Activated T-cell treated with anti-CD3 and anti-CD28 coated beads, Interleukin-2, amount 50 U/mL, for 72 hours (primary cell): ENCODE results near the gene VAMP8. TPM values are rescaled to one million over a fixed set of nuclear protein-coding genes. Genes with fewer than 3 reads are reported as not detected.
"Not testable (repeated sequence)": the region's sequence is repeated elsewhere in the genome, so short reads cannot be mapped to it uniquely, and the experiment has no call there.

ENCODE experiments used
- ATAC-seq, 2 donors: fragments of 150-1000 bp; cut with Tn5 transposase; replicated peaks in 1 of 2; 2 replicates each; pipeline ENCODE4 v1.10.0; 2021; ENCODE audit warnings: moderate library complexity in 2 of 2, mild to moderate bottlenecking in 1 of 2
- DNase-seq, 2 donors: peaks; one replicate each; pipeline ENCODE4 v3.0.0; 2021 to 2022; ENCODE audit warnings: mixed read lengths in 1 of 2
- H3K27ac Mint-ChIP-seq: one replicate; pipeline ENCODE4 v1.8.0; 2022; ENCODE audit warnings: mild to moderate bottlenecking, moderate library complexity, mixed read lengths
- H3K27me3 Mint-ChIP-seq: one replicate; pipeline ENCODE4 v1.8.0; 2022; ENCODE audit warnings: low read depth, mixed read lengths
- H3K36me3 Mint-ChIP-seq, 2 donors: one replicate each; pipeline ENCODE4 v1.8.0; 2022; ENCODE audit warnings: mixed read lengths in 2 of 2, mild to moderate bottlenecking in 1 of 2; ENCODE audit not compliant: insufficient read depth in 2 of 2
- H3K4me1 Mint-ChIP-seq: one replicate; pipeline ENCODE4 v1.8.0; 2022; ENCODE audit warnings: low read depth, mixed read lengths
- H3K4me3 Mint-ChIP-seq, 2 donors: one replicate each; pipeline ENCODE4 v1.8.0; 2022; ENCODE audit warnings: mild to moderate bottlenecking in 2 of 2, mixed read lengths in 2 of 2, moderate library complexity in 2 of 2
- H3K9me3 Mint-ChIP-seq, 2 donors: one replicate each; pipeline ENCODE4 v1.8.0; 2022; ENCODE audit warnings: mixed read lengths in 2 of 2
- total RNA-seq, 2 donors: library from RNA; stranded (reverse); gene quantifications; one replicate each; pipeline ENCODE4 v1.2.3, GENCODE V29; 2022

Gene VAMP8
- total RNA-seq, 2 donors from 2014 or later = 85.0 to 89.5 TPM

GRCh38 chr2:85540133-85540648 lies 37.2 kb upstream of the VAMP8 start:
- Mint-ChIP-seq H3K4me1 (peaks cover 63% of the 10 kb centered on the region), H3K9me3 (no peaks in the 10 kb centered on the region), H3K4me3 (peak overlapping the region; percentile 97 to 99), H3K27me3 (no peaks in the 10 kb centered on the region), H3K27ac (peak overlapping the region; percentile 86), H3K36me3 (peaks cover 35 to 54% of the 10 kb centered on the region in 2 donors)
- ATAC-seq (no peak), DNase-seq (no peak)

- peaks cover 56% of the 10 kb centered on the region for H3K4me1 Mint-ChIP-seq
- peak overlapping the region; percentile 97 to 99 for H3K4me3 Mint-ChIP-seq
- no peaks in the 10 kb centered on the region for H3K9me3 Mint-ChIP-seq
- no peak for DNase-seq
- H3K27me3 Mint-ChIP-seq = no peaks in the 10 kb centered on the region
- peaks cover 35 to 58% of the 10 kb centered on the region in 2 donors for H3K36me3 Mint-ChIP-seq
- H3K27ac Mint-ChIP-seq = peak overlapping the region; percentile 86
- no peak for ATAC-seq
Observed at GRCh38 chr2:85541262-85541661, 36.1 kb upstream of the VAMP8 start.

- no peak for ATAC-seq
- no peak for DNase-seq
- no peaks in the 10 kb centered on the region for H3K9me3 Mint-ChIP-seq
- H3K36me3 Mint-ChIP-seq = peaks cover 35 to 58% of the 10 kb centered on the region in 2 donors
- H3K4me3 Mint-ChIP-seq = peak overlapping the region; percentile 97 to 99
- H3K4me1 Mint-ChIP-seq = peaks cover 50% of the 10 kb centered on the region
- no peaks in the 10 kb centered on the region for H3K27me3 Mint-ChIP-seq
- H3K27ac Mint-ChIP-seq = peak overlapping the region; percentile 86
Observed at GRCh38 chr2:85541753-85542457, 35.5 kb upstream of the VAMP8 start.

GRCh38 chr2:85542777-85543176 lies 34.6 kb upstream of the VAMP8 start:
- peaks cover 41% of the 10 kb centered on the region for H3K4me1 Mint-ChIP-seq
- ATAC-seq (no peak), DNase-seq (no peak)
- peak overlapping the region; percentile 86 for H3K27ac Mint-ChIP-seq
- no peaks in the 10 kb centered on the region for H3K27me3 Mint-ChIP-seq
- no peaks in the 10 kb centered on the region for H3K9me3 Mint-ChIP-seq
- peaks cover 35 to 54% of the 10 kb centered on the region in 2 donors for H3K36me3 Mint-ChIP-seq
- H3K4me3 Mint-ChIP-seq = peak overlapping the region; percentile 24 to 99

- H3K4me3 Mint-ChIP-seq, H3K27me3 Mint-ChIP-seq, H3K9me3 Mint-ChIP-seq, ATAC-seq, DNase-seq: not testable (repeated sequence)
- Mint-ChIP-seq H3K27ac (peak overlapping the region; percentile 86), H3K36me3 (peaks cover 34 to 54% of the 10 kb centered on the region in 2 donors), H3K4me1 (peaks cover 39% of the 10 kb centered on the region)
Observed at GRCh38 chr2:85544254-85544691, 33.1 kb upstream of the VAMP8 start.

- peak in 1 of 2 donors; percentile 9 for ATAC-seq
- peaks cover 38% of the 10 kb centered on the region for H3K4me1 Mint-ChIP-seq
- H3K27me3 Mint-ChIP-seq, H3K4me3 Mint-ChIP-seq, H3K9me3 Mint-ChIP-seq, DNase-seq: not testable (repeated sequence)
- peak overlapping the region; percentile 86 for H3K27ac Mint-ChIP-seq
- peaks cover 29 to 50% of the 10 kb centered on the region in 2 donors for H3K36me3 Mint-ChIP-seq
Observed at GRCh38 chr2:85544915-85545779, 32.2 kb upstream of the VAMP8 start.

- ATAC-seq = peak in 1 of 2 donors; percentile 18
- DNase-seq = no peak
- H3K27me3 Mint-ChIP-seq = no peaks in the 10 kb centered on the region
- no peaks in the 10 kb centered on the region for H3K9me3 Mint-ChIP-seq
- peaks cover 24 to 44% of the 10 kb centered on the region in 2 donors for H3K36me3 Mint-ChIP-seq
- peak overlapping the region; percentile 86 for H3K27ac Mint-ChIP-seq
- peaks cover 32% of the 10 kb centered on the region for H3K4me1 Mint-ChIP-seq
- no peak overlapping the region for H3K4me3 Mint-ChIP-seq
Observed at GRCh38 chr2:85545780-85546240, 31.6 kb upstream of the VAMP8 start.

GRCh38 chr2:85547089-85547858 lies 30.1 kb upstream of the VAMP8 start:
- Mint-ChIP-seq H3K4me1 (peaks cover 17% of the 10 kb centered on the region), H3K27me3 (no peaks in the 10 kb centered on the region), H3K4me3 (no peak overlapping the region), H3K27ac (peak overlapping the region; percentile 49), H3K9me3 (no peaks in the 10 kb centered on the region), H3K36me3 (peaks cover 23 to 36% of the 10 kb centered on the region in 2 donors)
- ATAC-seq = peak in 1 of 2 donors; percentile 17
- no peak for DNase-seq

- DNase-seq = no peak
- H3K27me3 Mint-ChIP-seq = no peaks in the 10 kb centered on the region
- H3K27ac Mint-ChIP-seq = peak overlapping the region; percentile 49
- peaks cover 17 to 29% of the 10 kb centered on the region in 2 donors for H3K36me3 Mint-ChIP-seq
- H3K4me1 Mint-ChIP-seq = peaks cover 10% of the 10 kb centered on the region
- H3K4me3 Mint-ChIP-seq = no peak overlapping the region
- ATAC-seq = peak in 1 of 2 donors; percentile 6
- no peaks in the 10 kb centered on the region for H3K9me3 Mint-ChIP-seq
Observed at GRCh38 chr2:85547859-85548607, 29.4 kb upstream of the VAMP8 start.

- Mint-ChIP-seq H3K36me3 (peaks cover 16 to 24% of the 10 kb centered on the region in 2 donors), H3K27ac (peak overlapping the region; percentile 49), H3K4me1 (peaks cover 5% of the 10 kb centered on the region), H3K9me3 (no peaks in the 10 kb centered on the region), H3K4me3 (no peak overlapping the region), H3K27me3 (no peaks in the 10 kb centered on the region)
- DNase-seq = no peak
- no peak for ATAC-seq
Observed at GRCh38 chr2:85548608-85548900, 28.8 kb upstream of the VAMP8 start.

GRCh38 chr2:85549095-85549494 lies 28.3 kb upstream of the VAMP8 start:
- H3K36me3 Mint-ChIP-seq = peaks cover 13 to 19% of the 10 kb centered on the region in 2 donors
- no peak overlapping the region for H3K4me3 Mint-ChIP-seq
- no peaks in the 10 kb centered on the region for H3K9me3 Mint-ChIP-seq
- H3K27ac Mint-ChIP-seq = no peak overlapping the region
- DNase-seq (no peak), ATAC-seq (no peak)
- peaks cover 3% of the 10 kb centered on the region for H3K4me1 Mint-ChIP-seq
- H3K27me3 Mint-ChIP-seq = no peaks in the 10 kb centered on the region

GRCh38 chr2:85549826-85550225 lies 27.6 kb upstream of the VAMP8 start:
- no peak for ATAC-seq
- no peak for DNase-seq
- no peak overlapping the region for H3K4me3 Mint-ChIP-seq
- H3K4me1 Mint-ChIP-seq = no peaks in the 10 kb centered on the region
- H3K9me3 Mint-ChIP-seq = no peaks in the 10 kb centered on the region
- peak overlapping the region; percentile 71 for H3K27ac Mint-ChIP-seq
- H3K36me3 Mint-ChIP-seq = peaks cover 10 to 12% of the 10 kb centered on the region in 2 donors
- H3K27me3 Mint-ChIP-seq = no peaks in the 10 kb centered on the region
